Thyroid gland (tissue), 4 donors: ENCODE measurements around the gene MAGEL2.

Experiments
- CTCF ChIP-seq, 6 experiments: fragments of 200-600 bp in 3 of 6; fragments of 450-650 bp in 3 of 6; sonication (generic) in 3 of 6; IDR thresholded peaks; one replicate each; pipeline ENCODE4 v1.5.1; 2016 to 2019; ENCODE audit warnings: antibody characterized with exemption in 6 of 6, mild to moderate bottlenecking in 2 of 6, inconsistent platforms in 1 of 6, moderate library complexity in 1 of 6
- POLR2A ChIP-seq, 2 donors: fragments of 450-650 bp; IDR thresholded peaks; one replicate each; pipeline ENCODE4 v1.6.1; 2017; ENCODE audit warnings: antibody characterized with exemption in 2 of 2, mild to moderate bottlenecking in 2 of 2, moderate library complexity in 1 of 2

GRCh38 chr15:23634181-23634580 lies 13.5 kb downstream of the MAGEL2 start:
- TF ChIP-seq CTCF (IDR thresholded peaks at IDR 0.05) (no peak), POLR2A (IDR thresholded peaks at IDR 0.05) (no peak)
